Endothelial cell of umbilical vein (primary cell): ENCODE results near the gene SLC38A8. TPM values are rescaled to one million over a fixed set of nuclear protein-coding genes. Genes with fewer than 3 reads are reported as not detected.

Experiments used
- BruUV-seq: library from RNA; stranded (reverse); fragments of 400-500 nt; replicated peaks from 2 replicates; lab custom pipeline; 2021; lab: Mats Ljungman, UMichigan
- CTCF ChIA-PET: fragments of 300-600, 350-600 bp; sonication (Branson Sonifier 250); formaldehyde crosslinking; loops from one replicate; lab custom pipeline; 2021; ENCODE audit warnings: antibody characterized with exemption, inconsistent platforms; lab: Charles Lee
- POLR2A ChIA-PET: fragments of 300-600, 350-600 bp; sonication (Branson Sonifier 250); formaldehyde crosslinking; loops from one replicate; lab custom pipeline; 2021; ENCODE audit warnings: antibody characterized with exemption, inconsistent platforms; lab: Charles Lee
- DNase-seq: peaks from one replicate; pipeline ENCODE4 v3.0.0-alpha.2; 2011; ENCODE audit warnings: low read depth, low spot score
- FAIRE-seq: peaks from 2 replicates; lab custom pipeline; 2011; peaks lifted over from hg19 to GRCh38; lab: Jason Lieb, UNC
- H2AFZ ChIP-seq: 2 replicates; pipeline ENCODE4 v1.6.0; 2012; ENCODE audit warnings: low read depth, low read length, control low read depth, inconsistent platforms
- H3K27ac ChIP-seq: 2 replicates; pipeline ENCODE4 v1.5.1; 2011; ENCODE audit warnings: low read depth, mild to moderate bottlenecking, control low read depth, low read length, moderate library complexity; ENCODE audit not compliant: insufficient read depth
- H3K27me3 ChIP-seq, 2 experiments: 2 replicates each; pipeline versions ENCODE4 v1.6.0 to v1.6.1; 2011; ENCODE audit warnings: low read length in 2 of 2, mixed read lengths in 1 of 2; ENCODE audit not compliant: control insufficient read depth in 2 of 2, insufficient read depth in 2 of 2
- H3K36me3 ChIP-seq, 2 experiments: 2 replicates in 1 of 2; 3 replicates in 1 of 2; pipeline ENCODE4 v1.5.1; 2011; ENCODE audit warnings: low read length in 2 of 2, mild to moderate bottlenecking in 1 of 2, moderate library complexity in 1 of 2; ENCODE audit not compliant: control insufficient read depth in 2 of 2, insufficient read depth in 2 of 2; ENCODE audit errors: extremely low read depth in 1 of 2
- H3K4me1 ChIP-seq: 3 replicates; pipeline ENCODE4 v1.5.1; 2011; ENCODE audit warnings: mild to moderate bottlenecking, low read length; ENCODE audit not compliant: control insufficient read depth, insufficient read depth; ENCODE audit errors: extremely low read depth
- H3K4me2 ChIP-seq: 2 replicates; pipeline ENCODE4 v1.6.1; 2011; ENCODE audit warnings: low read length, control low read depth, mixed read lengths; ENCODE audit not compliant: insufficient read depth
- H3K4me3 ChIP-seq, 3 experiments: fragments of 200-600 bp in 1 of 3; sonication (generic), shearing (Covaris generic) in 1 of 3; replicated peaks in 1 of 3; 2 replicates each; pipeline ENCODE4 v1.5.1; 2011 to 2016; ENCODE audit warnings: control low read depth in 3 of 3, low read length in 3 of 3, mild to moderate bottlenecking in 2 of 3, inconsistent platforms in 1 of 3, low read depth in 1 of 3, moderate library complexity in 1 of 3; ENCODE audit not compliant: insufficient read depth in 1 of 3
- H3K79me2 ChIP-seq: 2 replicates; pipeline ENCODE4 v1.6.0; 2012; ENCODE audit warnings: low read length, inconsistent platforms; ENCODE audit not compliant: control insufficient read depth, insufficient read depth
- H3K9ac ChIP-seq: replicated peaks from 2 replicates; pipeline ENCODE3; 2011; ENCODE audit warnings: low read length, control low read depth; ENCODE audit not compliant: insufficient read depth; ENCODE audit errors: extremely low read depth
- H3K9me1 ChIP-seq: replicated peaks from 3 replicates; pipeline ENCODE4 v1.6.0; 2011; ENCODE audit warnings: mild to moderate bottlenecking, low read length; ENCODE audit not compliant: control insufficient read depth, insufficient read depth; ENCODE audit errors: extremely low read depth
- H3K9me3 ChIP-seq: replicated peaks from 2 replicates; pipeline ENCODE4 v1.5.1; 2012; ENCODE audit warnings: low read length, inconsistent platforms; ENCODE audit not compliant: control insufficient read depth, insufficient read depth
- H4K20me1 ChIP-seq: replicated peaks from 2 replicates; pipeline ENCODE3; 2011; ENCODE audit warnings: mild to moderate bottlenecking, low read length; ENCODE audit not compliant: control insufficient read depth, insufficient read depth; ENCODE audit errors: extremely low read depth
- CTCF ChIP-seq, 2 donors: IDR thresholded peaks; 1 replicate in 1 of 2; 2 replicates in 1 of 2; pipeline ENCODE4 v1.5.1; 2011; ENCODE audit warnings: low read length in 2 of 2, mild to moderate bottlenecking in 2 of 2, moderate library complexity in 2 of 2, control low read depth in 1 of 2, inconsistent platforms in 1 of 2, low read depth in 1 of 2; ENCODE audit not compliant: insufficient read depth in 1 of 2; ENCODE audit errors: extremely low read depth in 1 of 2
- EZH2 ChIP-seq: IDR thresholded peaks from 2 replicates; pipeline ENCODE4 v1.6.1; 2012; ENCODE audit warnings: borderline replicate concordance, low read depth, mild to moderate bottlenecking, moderate library complexity, low read length, inconsistent platforms; ENCODE audit not compliant: severe bottlenecking
- FOS ChIP-seq: IDR thresholded peaks from 2 replicates; pipeline ENCODE4 v1.6.1; 2011; ENCODE audit warnings: mild to moderate bottlenecking, low read length, moderate library complexity, borderline replicate concordance; ENCODE audit not compliant: insufficient read depth
- GATA2 ChIP-seq: IDR thresholded peaks from 2 replicates; pipeline ENCODE4 v1.7.0; 2011; ENCODE audit warnings: low read depth, mild to moderate bottlenecking, moderate library complexity, mixed read lengths, low read length; ENCODE audit not compliant: insufficient read length, insufficient read depth
- JUN ChIP-seq: IDR thresholded peaks from 2 replicates; pipeline ENCODE4 v1.6.1; 2011; ENCODE audit warnings: borderline replicate concordance, low read depth; ENCODE audit not compliant: insufficient read length, insufficient read depth
- MYC ChIP-seq: IDR thresholded peaks from one replicate; pipeline ENCODE4 v1.6.1; 2011; ENCODE audit warnings: mild to moderate bottlenecking, low read depth, low read length
- POLR2A ChIP-seq: IDR thresholded peaks from 2 replicates; pipeline ENCODE4 v1.6.1; 2012; ENCODE audit warnings: low read depth, mild to moderate bottlenecking, control low read depth, low read length
- POLR2AphosphoS5 ChIP-seq: IDR thresholded peaks from 2 replicates; pipeline ENCODE4 v1.6.1; 2012; ENCODE audit warnings: low read depth, mild to moderate bottlenecking, control low read depth, low read length, moderate library complexity; ENCODE audit not compliant: insufficient read depth
- dilution Hi-C: fragments of 300-500 bp; cut with MboI; formaldehyde crosslinking; loops from one replicate; pipeline ENCODE4 v1.15.0; 2019; ENCODE audit warnings: low sequenced_read_pairs; ENCODE audit not compliant: extremely low pct_ligation_motif_present
- intact Hi-C: fragments of 100-400 bp; cut with micrococcal nuclease; formaldehyde crosslinking; loops from one replicate; pipeline ENCODE4 v1.10.0; 2022
- polyA plus RNA-seq, 4 experiments: library from polyadenylated mRNA; depleted of rRNA in 3 of 4; stranded (reverse) in 3 of 4; unstranded in 1 of 4; fragments of >200 nt; gene quantifications; 2 replicates each; pipeline versions ENCODE4 v1.2.1 to v1.2.3, GENCODE V29; 2011 to 2012; ENCODE audit warnings: missing spikeins in 1 of 4
- total RNA-seq: library from RNA; stranded (reverse); gene quantifications from 2 replicates; pipeline ENCODE4 v1.2.3, GENCODE V29; 2021
- TF ChIP-seq, protein P1 (sequence below): IDR thresholded peaks from 2 replicates; pipeline ENCODE4 v1.6.1; 2011; ENCODE audit not compliant: insufficient read depth, insufficient read length

SLC38A8 gene
- total and polyA plus RNA-seq, 2 donors (not counting 3 experiments of a cell fraction or from before 2014, with no cell fraction given), result not detected

DNA sequence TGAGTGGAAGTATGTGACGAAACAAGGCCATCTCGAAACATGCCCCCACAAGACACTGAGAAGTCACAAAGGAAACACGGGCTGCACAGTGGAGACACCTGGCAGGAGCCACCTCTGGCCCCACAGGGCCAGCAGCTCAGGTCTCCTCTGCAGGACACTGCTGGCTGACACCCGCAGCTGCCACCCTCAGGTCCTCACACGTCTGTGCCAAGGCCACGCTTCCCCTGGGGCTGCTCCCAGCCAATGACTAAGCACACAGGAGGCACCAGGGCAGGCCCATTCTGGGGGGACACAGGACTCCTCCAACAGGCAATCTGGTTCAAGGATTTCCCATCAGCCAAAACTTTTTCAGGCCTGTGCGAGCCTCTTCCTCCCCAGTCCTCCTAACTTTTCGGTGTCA is 37.8 kb upstream of the SLC38A8 start:
- FAIRE-seq (no peak), DNase-seq (no peak)
- POLR2A ChIA-PET, result no interaction called here
- dilution Hi-C loops, result no loop called here
- no TSS peak for BruUV-seq
- Histone ChIP-seq H3K9me1 (no peaks in the 10 kb centered on the region), H3K9me3 (no peaks in the 10 kb centered on the region), H4K20me1 (no peaks in the 10 kb centered on the region), H3K27me3 (no peaks in the 10 kb centered on the region), H3K27ac (no peak overlapping the region), H3K4me3 (no peak overlapping the region), H3K79me2 (peaks cover 3% of the 10 kb centered on the region), H3K4me1 (no peaks in the 10 kb centered on the region), H3K9ac (no peak overlapping the region), H2AFZ (no peak overlapping the region), H3K36me3 (peaks cover 8 to 32% of the 10 kb centered on the region in 2 experiments), H3K4me2 (no peak overlapping the region)
- intact Hi-C loops, result no loop called here
- no peak for TF ChIP-seq GATA2
- TF ChIP-seq POLR2A, result no peak
- no peak for TF ChIP-seq FOS
- no peak for TF ChIP-seq EZH2
- TF ChIP-seq CTCF (IDR thresholded peaks at IDR 0.05; ENCODE audit: extremely low read depth in 1 of 2, insufficient read depth in 1 of 2, low read depth in 1 of 2, low read length in 2 of 2), result no peak
- TF ChIP-seq, protein P1, sequence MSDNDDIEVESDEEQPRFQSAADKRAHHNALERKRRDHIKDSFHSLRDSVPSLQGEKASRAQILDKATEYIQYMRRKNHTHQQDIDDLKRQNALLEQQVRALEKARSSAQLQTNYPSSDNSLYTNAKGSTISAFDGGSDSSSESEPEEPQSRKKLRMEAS, result no peak
- no peak for TF ChIP-seq JUN
- TF ChIP-seq MYC, result no peak
- no peak for TF ChIP-seq POLR2AphosphoS5
- CTCF ChIA-PET, result interaction anchor here (1.1 kb wide), 1 partner anchor 124 kb away, joined by 3 read pairs; no protein-coding TSS in a partner anchor
